B cell (primary cell): ENCODE results near the gene PKIG.

Experiments
- EZH2 ChIP-seq: IDR thresholded peaks from 2 replicates; pipeline ENCODE4 v1.6.1; 2012; ENCODE audit warnings: borderline replicate concordance, low read depth, mild to moderate bottlenecking, moderate library complexity, low read length; ENCODE audit not compliant: insufficient read depth, poor library complexity, severe bottlenecking
- TF ChIP-seq, protein P1 (sequence below): fragments of 200-600 bp; IDR thresholded peaks from one replicate; pipeline ENCODE4 v1.8.0; 2022; ENCODE audit warnings: antibody characterized with exemption, mild to moderate bottlenecking

DNA sequence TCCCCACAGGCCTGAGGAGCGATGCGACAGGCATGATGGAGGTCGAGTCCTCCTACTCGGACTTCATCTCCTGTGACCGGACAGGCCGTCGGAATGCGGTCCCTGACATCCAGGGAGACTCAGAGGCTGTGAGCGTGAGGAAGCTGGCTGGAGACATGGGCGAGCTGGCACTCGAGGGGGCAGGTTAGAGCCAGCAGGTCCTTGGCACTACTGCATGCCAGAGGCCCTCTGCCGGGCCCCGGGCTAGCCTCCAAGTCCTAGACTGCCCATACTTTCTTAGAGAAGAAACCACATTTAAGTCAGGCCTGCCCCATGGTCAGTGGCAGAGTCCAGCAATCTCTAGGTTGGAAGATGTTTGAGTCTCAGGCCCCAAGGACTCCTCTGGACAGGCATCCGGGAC, 32.1 kb downstream of the PKIG start:
- TF ChIP-seq, protein P1, sequence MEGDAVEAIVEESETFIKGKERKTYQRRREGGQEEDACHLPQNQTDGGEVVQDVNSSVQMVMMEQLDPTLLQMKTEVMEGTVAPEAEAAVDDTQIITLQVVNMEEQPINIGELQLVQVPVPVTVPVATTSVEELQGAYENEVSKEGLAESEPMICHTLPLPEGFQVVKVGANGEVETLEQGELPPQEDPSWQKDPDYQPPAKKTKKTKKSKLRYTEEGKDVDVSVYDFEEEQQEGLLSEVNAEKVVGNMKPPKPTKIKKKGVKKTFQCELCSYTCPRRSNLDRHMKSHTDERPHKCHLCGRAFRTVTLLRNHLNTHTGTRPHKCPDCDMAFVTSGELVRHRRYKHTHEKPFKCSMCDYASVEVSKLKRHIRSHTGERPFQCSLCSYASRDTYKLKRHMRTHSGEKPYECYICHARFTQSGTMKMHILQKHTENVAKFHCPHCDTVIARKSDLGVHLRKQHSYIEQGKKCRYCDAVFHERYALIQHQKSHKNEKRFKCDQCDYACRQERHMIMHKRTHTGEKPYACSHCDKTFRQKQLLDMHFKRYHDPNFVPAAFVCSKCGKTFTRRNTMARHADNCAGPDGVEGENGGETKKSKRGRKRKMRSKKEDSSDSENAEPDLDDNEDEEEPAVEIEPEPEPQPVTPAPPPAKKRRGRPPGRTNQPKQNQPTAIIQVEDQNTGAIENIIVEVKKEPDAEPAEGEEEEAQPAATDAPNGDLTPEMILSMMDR: no peak
- no peak for TF ChIP-seq EZH2
